Measurements from ENCODE around the gene PARP3. TPM values are rescaled to one million over a fixed set of nuclear protein-coding genes. Genes with fewer than 3 reads are reported as not detected.
A peak's percentile ranks its signal among the peaks of the same experiment; 100 is the strongest.

Gene PARP3
- total RNA-seq, 1 donor from 2014 or later: 4.6 TPM

DNA sequence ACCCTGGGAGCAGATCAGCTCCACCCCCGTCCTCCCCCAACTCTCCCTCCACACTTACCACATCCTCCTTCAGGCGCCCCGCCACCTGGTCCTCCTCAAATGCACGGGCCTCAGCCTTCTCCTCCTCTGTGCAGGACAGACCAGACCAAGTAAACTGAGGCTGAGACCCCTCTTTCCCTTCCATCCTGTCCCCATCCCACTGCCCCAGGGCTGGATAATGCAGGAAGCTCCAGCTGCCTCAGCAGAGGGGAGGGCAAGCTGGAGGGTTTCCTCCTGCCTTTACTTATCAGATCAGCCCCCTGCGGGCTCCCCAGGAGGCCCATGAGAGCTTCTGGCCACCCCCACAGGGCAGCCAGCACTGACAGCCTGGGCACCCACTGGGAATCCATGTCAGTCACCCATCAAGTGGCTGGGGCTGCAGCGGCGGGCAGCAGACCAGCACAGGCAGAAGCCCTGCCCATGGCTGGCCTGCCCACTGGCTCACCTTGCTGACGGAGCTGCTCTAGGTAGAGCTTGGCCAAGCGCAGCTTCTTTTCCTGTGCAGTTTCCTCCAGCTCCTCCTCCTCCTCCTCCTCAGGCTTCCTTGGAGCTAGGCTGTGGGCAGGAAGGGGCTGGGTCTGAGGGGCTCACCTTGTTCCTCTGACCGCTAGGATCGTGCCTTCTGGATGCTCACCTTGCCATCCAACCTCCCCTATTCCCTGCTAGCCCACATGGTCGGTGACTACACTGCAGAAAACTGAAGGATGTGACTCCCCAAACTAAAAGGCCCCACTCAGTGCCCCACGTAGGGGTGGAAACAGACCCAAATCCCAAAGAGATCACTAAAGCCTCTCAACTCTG, 4.3 kb upstream of the PARP3 start:
- H3K4me3 Mint-ChIP-seq: peak overlapping the region; percentile 55
- TF ChIP-seq, protein P1, sequence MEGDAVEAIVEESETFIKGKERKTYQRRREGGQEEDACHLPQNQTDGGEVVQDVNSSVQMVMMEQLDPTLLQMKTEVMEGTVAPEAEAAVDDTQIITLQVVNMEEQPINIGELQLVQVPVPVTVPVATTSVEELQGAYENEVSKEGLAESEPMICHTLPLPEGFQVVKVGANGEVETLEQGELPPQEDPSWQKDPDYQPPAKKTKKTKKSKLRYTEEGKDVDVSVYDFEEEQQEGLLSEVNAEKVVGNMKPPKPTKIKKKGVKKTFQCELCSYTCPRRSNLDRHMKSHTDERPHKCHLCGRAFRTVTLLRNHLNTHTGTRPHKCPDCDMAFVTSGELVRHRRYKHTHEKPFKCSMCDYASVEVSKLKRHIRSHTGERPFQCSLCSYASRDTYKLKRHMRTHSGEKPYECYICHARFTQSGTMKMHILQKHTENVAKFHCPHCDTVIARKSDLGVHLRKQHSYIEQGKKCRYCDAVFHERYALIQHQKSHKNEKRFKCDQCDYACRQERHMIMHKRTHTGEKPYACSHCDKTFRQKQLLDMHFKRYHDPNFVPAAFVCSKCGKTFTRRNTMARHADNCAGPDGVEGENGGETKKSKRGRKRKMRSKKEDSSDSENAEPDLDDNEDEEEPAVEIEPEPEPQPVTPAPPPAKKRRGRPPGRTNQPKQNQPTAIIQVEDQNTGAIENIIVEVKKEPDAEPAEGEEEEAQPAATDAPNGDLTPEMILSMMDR (conservative IDR thresholded peaks at IDR 0.05): no peak
- no peaks in the 10 kb centered on the region for H3K9me3 Mint-ChIP-seq
- no peak overlapping the region for H3K27ac Mint-ChIP-seq (ENCODE audit: unreplicated experiment)
- H3K27me3 Mint-ChIP-seq (ENCODE audit: low read depth): no peaks in the 10 kb centered on the region
- H3K4me1 Mint-ChIP-seq: peaks cover 28% of the 10 kb centered on the region
- H3K36me3 Mint-ChIP-seq (ENCODE audit: low read depth): no peaks in the 10 kb centered on the region
- DNase-seq (ENCODE audit: low read depth, low spot score): no peak

DNA sequence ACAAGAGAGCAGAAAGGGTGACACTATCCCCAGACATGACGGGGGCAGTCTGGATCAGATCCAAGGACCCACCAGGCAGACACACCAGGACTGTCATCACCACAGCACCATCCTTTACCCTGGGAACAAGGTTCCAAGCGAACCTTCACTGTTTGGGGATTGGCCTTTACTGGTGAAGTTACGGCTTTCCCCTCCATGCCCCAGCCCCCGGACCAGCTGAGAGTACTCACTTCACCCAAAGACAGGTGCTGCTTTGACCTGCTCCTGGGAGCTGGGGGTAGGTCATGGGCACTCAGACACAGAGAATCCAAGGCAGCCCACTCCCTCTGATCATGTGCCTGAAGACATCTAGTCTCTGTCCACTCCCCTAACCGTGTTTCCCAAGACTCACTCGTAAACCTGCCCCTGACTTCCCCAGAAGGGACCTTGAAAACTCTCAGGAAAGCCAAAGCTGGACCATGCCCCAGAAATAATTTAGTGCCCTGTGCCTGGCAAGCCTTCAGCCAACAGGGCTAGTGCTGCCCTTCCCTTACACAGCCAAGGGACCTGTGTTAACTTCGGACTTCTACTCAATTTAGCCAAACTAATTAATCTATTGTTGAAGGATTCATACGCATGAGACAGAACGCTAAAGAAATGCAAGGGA, 3.3 kb upstream of the PARP3 start:
- DNase-seq (ENCODE audit: low read depth, low spot score): no peak
- H3K36me3 Mint-ChIP-seq (ENCODE audit: low read depth): no peaks in the 10 kb centered on the region
- TF ChIP-seq, protein P1 (conservative IDR thresholded peaks at IDR 0.05): no peak
- H3K27me3 Mint-ChIP-seq (ENCODE audit: low read depth): no peaks in the 10 kb centered on the region
- no peaks in the 10 kb centered on the region for H3K9me3 Mint-ChIP-seq
- H3K27ac Mint-ChIP-seq (ENCODE audit: unreplicated experiment): no peak overlapping the region
- H3K4me1 Mint-ChIP-seq: peaks cover 28% of the 10 kb centered on the region
- H3K4me3 Mint-ChIP-seq: peak overlapping the region; percentile 95

DNA sequence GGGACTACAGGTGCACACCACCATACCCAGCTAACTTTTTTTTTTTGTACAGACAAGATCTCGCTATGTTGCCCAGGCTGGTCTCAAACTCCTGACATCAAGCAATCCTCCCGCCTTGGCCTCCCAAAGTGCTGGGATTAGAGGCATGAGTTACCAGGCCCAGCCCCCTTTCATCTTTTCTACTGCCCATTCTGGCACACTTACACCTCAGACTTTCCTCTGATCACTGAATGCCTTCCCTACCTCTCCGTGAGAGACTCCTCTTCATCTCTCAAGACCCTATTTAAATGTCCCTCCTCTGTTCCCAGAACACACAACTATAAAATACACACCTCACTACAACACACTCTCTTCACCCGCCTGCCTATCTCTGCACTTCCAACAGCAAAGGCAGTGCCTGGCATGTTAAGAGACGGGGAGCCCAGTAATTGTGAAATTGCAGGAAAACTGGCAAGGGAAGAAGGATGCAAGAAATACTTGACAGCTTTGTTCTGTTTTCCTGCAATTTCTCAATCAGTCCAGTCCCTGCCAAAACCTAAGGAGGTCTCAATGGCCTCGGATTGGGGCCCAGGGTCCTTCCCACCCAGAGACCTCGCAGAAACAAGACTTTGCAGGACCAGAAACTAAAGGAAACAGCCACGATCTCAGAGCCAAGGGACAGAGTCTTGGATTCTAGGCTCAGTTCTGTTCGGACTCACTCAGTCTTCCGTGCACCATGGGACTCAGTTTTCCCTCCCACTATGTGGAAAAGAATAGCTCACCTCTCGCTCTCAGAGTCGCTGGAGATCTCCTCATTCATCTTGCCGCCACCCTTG, 1.3 kb upstream of the PARP3 start:
- Mint-ChIP-seq H3K36me3 (ENCODE audit: low read depth) (no peaks in the 10 kb centered on the region), H3K27ac (ENCODE audit: unreplicated experiment) (peak overlapping the region; percentile 63), H3K4me3 (peak overlapping the region; percentile 95), H3K4me1 (peaks cover 28% of the 10 kb centered on the region), H3K27me3 (ENCODE audit: low read depth) (no peaks in the 10 kb centered on the region), H3K9me3 (no peaks in the 10 kb centered on the region)
- no peak for DNase-seq (ENCODE audit: low read depth, low spot score)
- TF ChIP-seq, protein P1 (conservative IDR thresholded peaks at IDR 0.05): no peak

GRCh38 chr3:51941463-51941797, 733 bp upstream of the PARP3 start:
- H3K27ac Mint-ChIP-seq (ENCODE audit: unreplicated experiment): peak overlapping the region; percentile 63
- no peaks in the 10 kb centered on the region for H3K36me3 Mint-ChIP-seq (ENCODE audit: low read depth)
- DNase-seq (ENCODE audit: low read depth, low spot score): no peak
- no peaks in the 10 kb centered on the region for H3K9me3 Mint-ChIP-seq
- peak overlapping the region; percentile 95 for H3K4me3 Mint-ChIP-seq
- TF ChIP-seq, protein P1 (conservative IDR thresholded peaks at IDR 0.05): no peak
- H3K4me1 Mint-ChIP-seq: peaks cover 28% of the 10 kb centered on the region
- no peaks in the 10 kb centered on the region for H3K27me3 Mint-ChIP-seq (ENCODE audit: low read depth)

DNA sequence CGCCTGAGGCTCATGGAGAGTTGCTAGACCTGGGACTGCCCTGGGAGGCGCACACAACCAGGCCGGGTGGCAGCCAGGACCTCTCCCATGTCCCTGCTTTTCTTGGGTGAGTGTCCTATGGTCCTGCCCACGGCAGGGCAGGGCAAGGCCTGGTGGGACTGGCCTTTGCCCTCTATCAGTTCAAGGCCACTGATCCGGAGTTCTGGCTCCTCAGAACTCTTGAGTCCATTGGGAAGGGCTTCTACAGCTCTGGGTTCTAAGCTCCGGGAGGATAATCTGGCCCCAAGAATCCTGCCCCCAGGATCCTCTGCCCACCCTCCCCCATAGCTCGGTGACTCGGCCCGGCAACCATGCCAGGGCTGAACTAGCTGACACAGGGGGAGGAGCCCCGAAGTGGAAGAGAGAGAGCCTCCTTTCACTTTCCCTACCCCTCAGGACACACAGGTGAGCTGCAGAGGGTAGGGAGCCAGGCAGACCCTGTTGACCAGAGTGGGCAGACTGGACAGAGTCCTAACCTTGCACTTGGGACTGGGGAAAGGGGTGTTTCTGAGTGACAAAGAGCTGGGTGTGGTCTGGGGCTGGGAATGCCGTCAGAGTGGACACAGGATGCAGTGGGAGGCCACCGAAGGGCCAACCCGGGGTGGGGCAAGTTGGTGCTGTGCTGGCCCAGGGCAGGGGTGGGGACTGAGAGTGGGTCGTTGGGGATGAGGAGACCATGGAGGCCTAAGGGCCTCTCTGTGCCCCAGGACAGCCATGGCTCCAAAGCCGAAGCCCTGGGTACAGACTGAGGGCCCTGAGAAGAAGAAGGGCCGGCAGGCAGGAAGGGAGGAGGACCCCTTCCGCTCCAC, 664 bp downstream of the PARP3 start:
- Mint-ChIP-seq H3K27me3 (ENCODE audit: low read depth) (no peaks in the 10 kb centered on the region), H3K9me3 (no peaks in the 10 kb centered on the region), H3K36me3 (ENCODE audit: low read depth) (no peaks in the 10 kb centered on the region), H3K27ac (ENCODE audit: unreplicated experiment) (peak overlapping the region; percentile 83), H3K4me3 (peak overlapping the region; percentile 95), H3K4me1 (peaks cover 28% of the 10 kb centered on the region)
- DNase-seq (ENCODE audit: low read depth, low spot score): no peak
- TF ChIP-seq, protein P1 (conservative IDR thresholded peaks at IDR 0.05): no peak

Data from neural crest cell (in vitro differentiated cells).